ENCODE data around the gene AP3B1. TPM values are rescaled to one million over a fixed set of nuclear protein-coding genes. Genes with fewer than 3 reads are reported as not detected.

The AP3B1 gene
- total RNA-seq, 3 donors from 2014 or later = 48.0 to 63.5 (median 48.2) TPM

DNA sequence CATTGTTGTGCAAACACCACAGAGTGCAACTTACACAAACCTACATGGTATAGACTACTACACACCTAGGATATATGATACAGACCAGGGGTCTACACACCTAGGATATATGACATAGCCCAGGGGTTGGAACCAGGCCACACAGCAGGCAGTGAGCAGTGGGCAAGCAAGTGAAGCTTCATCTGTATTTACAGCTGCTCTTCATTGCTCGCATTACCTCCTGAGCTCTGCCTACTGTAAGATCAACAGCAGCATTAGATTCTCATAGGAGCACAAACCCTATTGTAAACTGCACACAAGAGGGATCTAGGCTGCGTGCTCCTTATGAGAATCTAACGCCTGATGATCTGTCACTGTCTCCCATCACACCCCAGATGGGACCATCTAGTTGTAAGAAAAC lies 56.6 kb downstream of the AP3B1 start:
- no peak for DNase-seq (ENCODE audit: low spot score in 2 of 2)
- Histone ChIP-seq H3K9me3 (no peaks in the 10 kb centered on the region), H3K27me3 (no peaks in the 10 kb centered on the region), H3K4me1 (no peaks in the 10 kb centered on the region), H3K4me3 (no peak overlapping the region), H3K27ac (no peak overlapping the region), H3K36me3 (no peaks in the 10 kb centered on the region)
- intact Hi-C loops (cut with DNase I; ENCODE audit: low total_unique reads) = no loop called here
- TF ChIP-seq, protein P1, sequence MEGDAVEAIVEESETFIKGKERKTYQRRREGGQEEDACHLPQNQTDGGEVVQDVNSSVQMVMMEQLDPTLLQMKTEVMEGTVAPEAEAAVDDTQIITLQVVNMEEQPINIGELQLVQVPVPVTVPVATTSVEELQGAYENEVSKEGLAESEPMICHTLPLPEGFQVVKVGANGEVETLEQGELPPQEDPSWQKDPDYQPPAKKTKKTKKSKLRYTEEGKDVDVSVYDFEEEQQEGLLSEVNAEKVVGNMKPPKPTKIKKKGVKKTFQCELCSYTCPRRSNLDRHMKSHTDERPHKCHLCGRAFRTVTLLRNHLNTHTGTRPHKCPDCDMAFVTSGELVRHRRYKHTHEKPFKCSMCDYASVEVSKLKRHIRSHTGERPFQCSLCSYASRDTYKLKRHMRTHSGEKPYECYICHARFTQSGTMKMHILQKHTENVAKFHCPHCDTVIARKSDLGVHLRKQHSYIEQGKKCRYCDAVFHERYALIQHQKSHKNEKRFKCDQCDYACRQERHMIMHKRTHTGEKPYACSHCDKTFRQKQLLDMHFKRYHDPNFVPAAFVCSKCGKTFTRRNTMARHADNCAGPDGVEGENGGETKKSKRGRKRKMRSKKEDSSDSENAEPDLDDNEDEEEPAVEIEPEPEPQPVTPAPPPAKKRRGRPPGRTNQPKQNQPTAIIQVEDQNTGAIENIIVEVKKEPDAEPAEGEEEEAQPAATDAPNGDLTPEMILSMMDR (IDR thresholded peaks at IDR 0.05) = no peak
- TF ChIP-seq POLR2AphosphoS5 (IDR thresholded peaks at IDR 0.05) (no peak), POLR2A (IDR thresholded peaks at IDR 0.05) (no peak)

DNA sequence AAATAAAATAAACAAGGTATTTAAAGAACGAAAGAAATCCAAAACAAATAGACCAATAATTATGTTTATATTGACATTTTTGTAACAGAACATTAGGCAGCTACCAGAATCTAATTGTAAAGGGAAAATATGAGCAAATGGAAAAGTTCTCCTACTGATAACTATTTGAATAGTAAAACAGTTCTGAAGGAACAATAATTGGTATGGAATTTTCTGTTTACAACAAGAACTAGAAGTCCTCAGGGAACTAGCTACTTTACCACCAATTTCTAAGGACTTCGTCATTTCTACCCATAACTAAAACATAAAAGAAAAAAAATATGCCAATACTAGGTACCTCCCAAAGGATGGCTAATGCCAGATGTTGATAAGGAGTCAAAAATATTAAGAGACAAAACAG lies 58.5 kb downstream of the AP3B1 start:
- H3K9me3 ChIP-seq = no peaks in the 10 kb centered on the region
- DNase-seq (ENCODE audit: low spot score in 2 of 2) = no peak
- intact Hi-C loops (cut with DNase I; ENCODE audit: low total_unique reads) = no loop called here
- no peak overlapping the region for H3K27ac ChIP-seq
- TF ChIP-seq POLR2A (IDR thresholded peaks at IDR 0.05) (no peak), POLR2AphosphoS5 (IDR thresholded peaks at IDR 0.05) (no peak)
- TF ChIP-seq, protein P1 (IDR thresholded peaks at IDR 0.05) = no peak
- no peak overlapping the region for H3K4me3 ChIP-seq
- H3K27me3 ChIP-seq = no peaks in the 10 kb centered on the region
- no peaks in the 10 kb centered on the region for H3K36me3 ChIP-seq
- H3K4me1 ChIP-seq = no peaks in the 10 kb centered on the region

DNA sequence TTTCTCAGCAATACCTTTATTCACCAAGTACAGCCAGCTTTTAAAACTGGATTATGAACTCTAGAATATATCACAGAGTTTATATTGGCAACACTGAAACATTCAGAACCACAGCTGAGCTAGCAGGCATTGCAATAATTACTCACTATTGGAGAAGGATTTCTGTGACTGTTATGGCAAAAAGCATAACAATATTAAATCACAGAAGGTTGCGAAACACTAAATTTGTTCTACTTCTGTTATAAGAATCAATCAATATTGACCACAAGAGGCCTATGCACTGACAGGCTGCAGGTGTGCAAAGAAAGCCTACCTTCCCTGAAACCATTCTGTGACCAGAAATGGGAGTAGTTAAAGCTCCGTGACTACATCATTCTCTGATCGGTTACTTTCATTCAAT lies 59.2 kb downstream of the AP3B1 start:
- intact Hi-C loops (cut with DNase I; ENCODE audit: low total_unique reads) = no loop called here
- H3K36me3 ChIP-seq = no peaks in the 10 kb centered on the region
- H3K9me3 ChIP-seq = no peaks in the 10 kb centered on the region
- H3K4me3 ChIP-seq = no peak overlapping the region
- no peaks in the 10 kb centered on the region for H3K4me1 ChIP-seq
- no peak for DNase-seq (ENCODE audit: low spot score in 2 of 2)
- no peaks in the 10 kb centered on the region for H3K27me3 ChIP-seq
- TF ChIP-seq, protein P1 (IDR thresholded peaks at IDR 0.05) = no peak
- TF ChIP-seq POLR2A (IDR thresholded peaks at IDR 0.05) (no peak), POLR2AphosphoS5 (IDR thresholded peaks at IDR 0.05) (no peak)
- H3K27ac ChIP-seq = no peak overlapping the region

DNA sequence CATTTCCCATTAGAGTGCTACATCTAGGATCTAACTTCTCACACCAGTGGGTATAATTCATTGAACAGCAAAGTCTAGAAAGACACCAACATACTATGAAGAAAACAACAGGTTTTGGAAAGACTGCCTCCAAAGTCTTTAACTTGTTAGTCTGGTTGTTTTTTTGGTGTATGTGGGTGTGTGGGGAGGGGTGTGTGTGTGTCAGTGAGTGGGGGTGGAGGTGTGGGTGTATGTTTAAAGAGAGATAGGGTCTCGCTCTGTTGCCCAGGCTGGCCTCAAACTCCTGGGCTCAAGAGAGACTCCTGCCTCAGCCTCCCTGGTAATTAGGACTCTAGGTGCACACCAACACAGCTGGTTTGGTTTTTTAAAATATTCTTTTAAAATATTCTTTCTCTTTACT lies 59.7 kb downstream of the AP3B1 start:
- no peak overlapping the region for H3K4me3 ChIP-seq
- DNase-seq (ENCODE audit: low spot score in 2 of 2) = no peak
- H3K27ac ChIP-seq = no peak overlapping the region
- TF ChIP-seq, protein P1 (IDR thresholded peaks at IDR 0.05) = no peak
- H3K36me3 ChIP-seq = no peaks in the 10 kb centered on the region
- no peaks in the 10 kb centered on the region for H3K9me3 ChIP-seq
- H3K27me3 ChIP-seq = no peaks in the 10 kb centered on the region
- H3K4me1 ChIP-seq = no peaks in the 10 kb centered on the region
- intact Hi-C loops (cut with DNase I; ENCODE audit: low total_unique reads) = loop anchor here (1.0 kb wide), 1 partner anchor 15 kb away; no protein-coding TSS in a partner anchor

DNA sequence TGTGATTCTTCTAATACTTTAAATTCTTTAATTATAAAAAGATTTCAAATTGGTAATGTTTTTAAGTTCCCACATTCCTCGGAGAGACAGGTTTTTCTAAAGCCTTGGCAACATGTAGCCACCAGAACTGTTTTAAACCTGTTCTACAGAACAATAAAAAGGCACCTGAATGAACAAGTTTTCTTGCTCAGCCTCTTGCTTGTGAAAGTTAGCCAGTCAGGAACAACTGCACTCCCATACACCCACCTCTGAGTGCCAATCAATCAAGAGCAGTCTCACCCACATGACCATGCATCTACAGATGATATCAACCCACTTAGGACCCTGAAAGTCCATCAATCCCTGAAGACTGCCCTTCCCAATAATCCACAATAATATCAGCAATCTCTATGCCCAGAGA lies 62.3 kb downstream of the AP3B1 start:
- intact Hi-C loops (cut with DNase I; ENCODE audit: low total_unique reads) = no loop called here
- Histone ChIP-seq H3K9me3 (no peaks in the 10 kb centered on the region), H3K36me3 (no peaks in the 10 kb centered on the region), H3K4me1 (no peaks in the 10 kb centered on the region), H3K27ac (no peak overlapping the region), H3K4me3 (no peak overlapping the region), H3K27me3 (no peaks in the 10 kb centered on the region)
- no peak for DNase-seq (ENCODE audit: low spot score in 2 of 2)
- no peak for TF ChIP-seq POLR2AphosphoS5 (IDR thresholded peaks at IDR 0.05)
- TF ChIP-seq, protein P1 (IDR thresholded peaks at IDR 0.05) = no peak
- TF ChIP-seq POLR2A (IDR thresholded peaks at IDR 0.05) = no peak
